Activated CD4-positive, alpha-beta T cell treated with anti-CD3 and anti-CD28 coated beads for 36 hours (primary cell): ENCODE results near the gene C8G. TPM values are rescaled to one million over a fixed set of nuclear protein-coding genes. Genes with fewer than 3 reads are reported as not detected.
A peak's percentile ranks its signal among the peaks of the same experiment; 100 is the strongest.

Source experiments
- ATAC-seq: fragments of 200-7000 bp; cut with Tn5 transposase; one replicate; pipeline ENCODE4 v1.10.0; 2021; ENCODE audit warnings: mild to moderate bottlenecking, moderate library complexity
- CTCF ChIA-PET: fragments of 350-600 bp; sonication (Branson Sonifier 250); formaldehyde crosslinking; loops from one replicate; lab custom pipeline; 2021; ENCODE audit warnings: antibody characterized with exemption; lab: Charles Lee
- POLR2A ChIA-PET: fragments of 350-600 bp; sonication (Branson Sonifier 250); formaldehyde crosslinking; loops from one replicate; lab custom pipeline; 2021; ENCODE audit warnings: antibody characterized with exemption, inconsistent platforms; lab: Charles Lee
- DNase-seq: peaks from one replicate; pipeline ENCODE4 v3.0.0-alpha.2; 2020
- H3K27ac Mint-ChIP-seq: one replicate; pipeline ENCODE4 v1.8.0; 2021; ENCODE audit warnings: mixed read lengths
- H3K27me3 Mint-ChIP-seq: one replicate; pipeline ENCODE4 v1.8.0; 2021; ENCODE audit warnings: mixed read lengths
- H3K36me3 Mint-ChIP-seq: one replicate; pipeline ENCODE4 v1.8.0; 2021; ENCODE audit warnings: low read depth, mixed read lengths
- H3K4me1 Mint-ChIP-seq: one replicate; pipeline ENCODE4 v1.8.0; 2021; ENCODE audit warnings: mixed read lengths
- H3K4me3 Mint-ChIP-seq: one replicate; pipeline ENCODE4 v1.8.0; 2021; ENCODE audit warnings: mild to moderate bottlenecking, moderate library complexity, mixed read lengths
- H3K9me3 Mint-ChIP-seq: one replicate; pipeline ENCODE4 v1.8.0; 2021; ENCODE audit warnings: low read depth, mixed read lengths
- intact Hi-C, 2 experiments: fragments of 100-400 bp; cut with DNase I in 1 of 2; cut with micrococcal nuclease in 1 of 2; formaldehyde crosslinking; loops; one replicate each; pipeline versions ENCODE4 v1.14.2 to v1.15.1; 2022 to 2024; cut with DNase I, micrococcal nuclease
- total RNA-seq, 2 experiments: library from RNA; stranded (reverse); gene quantifications; one replicate each; pipeline ENCODE4 v1.2.3, GENCODE V29; 2021

Gene C8G
- total RNA-seq, result under 1 TPM in 1 of 2 experiments, not detected in 1; 0.77 TPM

GRCh38 chr9:136944519-136945332 is at the start of gene C8G, which contains the start of gene FBXW5:
C8G (plus strand) TSS chr9:136945243; CDS start chr9:136945321, 78 bp downstream.
FBXW5 (minus strand) TSS chr9:136944738; CDS start chr9:136944083, 655 bp downstream.
- no peaks in the 10 kb centered on the region for H3K9me3 Mint-ChIP-seq
- peaks cover 19% of the 10 kb centered on the region for H3K36me3 Mint-ChIP-seq
- ChIA-PET POLR2A (interaction anchor here (0.6 kb wide), 1 partner anchor 296 kb away, joined by 3 read pairs; the partner anchor contains the start of gene TUBB4B), CTCF (interaction anchor here (0.7 to 0.8 kb wide), 2 partner anchors 62 to 124 kb away, joined by 3 read pairs; no protein-coding TSS in a partner anchor)
- peak; percentile 84 for ATAC-seq
- no peaks in the 10 kb centered on the region for H3K27me3 Mint-ChIP-seq
- peak within 1 kb of the TSS; percentile 88 for H3K27ac Mint-ChIP-seq
- H3K4me3 Mint-ChIP-seq, result peak within 1 kb of the TSS; percentile 77
- H3K4me1 Mint-ChIP-seq, result peaks cover 9% of the 10 kb centered on the region
- DNase-seq, result peak; percentile 97
- intact Hi-C loops, result loop anchor here (1.0 to 5.0 kb wide), 20 partner anchors 42 to 581 kb away; partner anchors contain the start of genes PHPT1 (in 2 of the 2), ABCA2 (in 1 of the 2), AJM1 (in 1 of the 2) and DNLZ (in 1 of the 2)

GRCh38 chr9:136896027-136896426 is 49.0 kb upstream of the C8G start:
- H3K4me1 Mint-ChIP-seq, result peaks cover 18% of the 10 kb centered on the region
- H3K36me3 Mint-ChIP-seq, result peaks cover 29% of the 10 kb centered on the region
- ChIA-PET POLR2A (no interaction called here), CTCF (no interaction called here)
- no peaks in the 10 kb centered on the region for H3K27me3 Mint-ChIP-seq
- DNase-seq (no peak), ATAC-seq (no peak)
- H3K27ac Mint-ChIP-seq, result peak overlapping the region; percentile 2
- H3K4me3 Mint-ChIP-seq, result no peak overlapping the region
- no peaks in the 10 kb centered on the region for H3K9me3 Mint-ChIP-seq
- intact Hi-C loops, result no loop called here

GRCh38 chr9:136898483-136899100 is 46.5 kb upstream of the C8G start:
- CTCF ChIA-PET, result interaction anchor here (0.6 kb wide), 1 partner anchor 222 kb away, joined by 3 read pairs; no protein-coding TSS in a partner anchor
- intact Hi-C loops, result no loop called here
- ATAC-seq, result no peak
- H3K36me3 Mint-ChIP-seq, result peaks cover 38% of the 10 kb centered on the region
- H3K4me3 Mint-ChIP-seq, result no peak overlapping the region
- H3K4me1 Mint-ChIP-seq, result peaks cover 37% of the 10 kb centered on the region
- POLR2A ChIA-PET, result no interaction called here
- no peak for DNase-seq
- H3K27me3 Mint-ChIP-seq, result no peaks in the 10 kb centered on the region
- no peak overlapping the region for H3K27ac Mint-ChIP-seq
- no peaks in the 10 kb centered on the region for H3K9me3 Mint-ChIP-seq

- peaks cover 40% of the 10 kb centered on the region for H3K36me3 Mint-ChIP-seq
- peaks cover 37% of the 10 kb centered on the region for H3K4me1 Mint-ChIP-seq
- H3K4me3 Mint-ChIP-seq, result no peak overlapping the region
- H3K9me3 Mint-ChIP-seq, result no peaks in the 10 kb centered on the region
- ATAC-seq, result no peak
- CTCF ChIA-PET, result interaction anchor here (0.6 kb wide), 1 partner anchor 223 kb away, joined by 3 read pairs; no protein-coding TSS in a partner anchor
- no peak for DNase-seq
- POLR2A ChIA-PET, result no interaction called here
- intact Hi-C loops, result no loop called here
- H3K27me3 Mint-ChIP-seq, result no peaks in the 10 kb centered on the region
- H3K27ac Mint-ChIP-seq, result peak overlapping the region; percentile 65
Measured at GRCh38 chr9:136899196-136899595, 45.8 kb upstream of the C8G start.

GRCh38 chr9:136900556-136900955 is 44.5 kb upstream of the C8G start:
- H3K4me3 Mint-ChIP-seq, result no peak overlapping the region
- no peak for DNase-seq
- H3K4me1 Mint-ChIP-seq, result peaks cover 37% of the 10 kb centered on the region
- intact Hi-C loops, result loop anchor here in 1 of 2 experiments (5.0 kb wide), 2 partner anchors 42 to 53 kb away; partner anchors contain the start of genes FBXW5 and PHPT1
- H3K27ac Mint-ChIP-seq, result peak overlapping the region; percentile 84
- H3K36me3 Mint-ChIP-seq, result peaks cover 47% of the 10 kb centered on the region
- no peak for ATAC-seq
- ChIA-PET POLR2A (no interaction called here), CTCF (interaction anchor here (0.7 kb wide), 1 partner anchor 272 kb away, joined by 3 read pairs; no protein-coding TSS in a partner anchor)
- H3K27me3 Mint-ChIP-seq, result no peaks in the 10 kb centered on the region
- no peaks in the 10 kb centered on the region for H3K9me3 Mint-ChIP-seq

GRCh38 chr9:136900988-136901515 is 44.0 kb upstream of the C8G start:
- no peak for ATAC-seq
- no peaks in the 10 kb centered on the region for H3K9me3 Mint-ChIP-seq
- no peak for DNase-seq
- H3K27ac Mint-ChIP-seq, result peak overlapping the region; percentile 98
- ChIA-PET POLR2A (interaction anchor here (0.6 to 1.9 kb wide), 2 partner anchors 15 to 23 kb away, joined by 6 to 8 read pairs; partner anchors contain the start of gene TRAF2), CTCF (interaction anchor here (0.6 to 2.3 kb wide), 4 partner anchors 13 to 273 kb away, joined by 3 to 10 read pairs (median 4); partner anchors contain the start of gene AJM1)
- peaks cover 50% of the 10 kb centered on the region for H3K36me3 Mint-ChIP-seq
- intact Hi-C loops, result loop anchor here in 1 of 2 experiments (5.0 kb wide), 2 partner anchors 41 to 54 kb away; partner anchors contain the start of genes FBXW5 and PHPT1
- H3K27me3 Mint-ChIP-seq, result no peaks in the 10 kb centered on the region
- peaks cover 39% of the 10 kb centered on the region for H3K4me1 Mint-ChIP-seq
- H3K4me3 Mint-ChIP-seq, result no peak overlapping the region

GRCh38 chr9:136901516-136902258 is 43.4 kb upstream of the C8G start:
- Mint-ChIP-seq H3K9me3 (no peaks in the 10 kb centered on the region), H3K36me3 (peaks cover 54% of the 10 kb centered on the region), H3K4me1 (peaks cover 41% of the 10 kb centered on the region), H3K27me3 (no peaks in the 10 kb centered on the region), H3K4me3 (peak overlapping the region; percentile 62), H3K27ac (peak overlapping the region; percentile 98)
- intact Hi-C loops, result loop anchor here (1.0 to 5.0 kb wide), 9 partner anchors 15 to 110 kb away; partner anchors contain the start of genes FBXW5 (in 2 of the 2), PHPT1 (in 2 of the 2), EDF1 (in 1 of the 2) and RABL6 (in 1 of the 2)
- CTCF ChIA-PET, result interaction anchor here (0.6 to 2.3 kb wide), 5 partner anchors 13 to 335 kb away, joined by 3 to 10 read pairs (median 3); partner anchors contain the start of gene AJM1
- ATAC-seq, result peak; percentile 67
- DNase-seq, result peak; percentile 85
- POLR2A ChIA-PET, result interaction anchor here (0.6 to 1.9 kb wide), 5 partner anchors 16 to 552 kb away, joined by 3 to 8 read pairs (median 5); partner anchors contain the start of gene TRAF2

- Mint-ChIP-seq H3K4me1 (peaks cover 41% of the 10 kb centered on the region), H3K36me3 (peaks cover 60% of the 10 kb centered on the region)
- POLR2A ChIA-PET, result interaction anchor here (0.6 to 1.9 kb wide), 4 partner anchors 16 to 551 kb away, joined by 3 to 8 read pairs (median 4); partner anchors contain the start of gene TRAF2
Measured at GRCh38 chr9:136902259-136902821, 42.7 kb upstream of the C8G start.

GRCh38 chr9:136903041-136903554 is 41.9 kb upstream of the C8G start:
- peak overlapping the region; percentile 32 for H3K4me3 Mint-ChIP-seq
- no peaks in the 10 kb centered on the region for H3K27me3 Mint-ChIP-seq
- H3K4me1 Mint-ChIP-seq, result peaks cover 41% of the 10 kb centered on the region
- H3K36me3 Mint-ChIP-seq, result peaks cover 68% of the 10 kb centered on the region
- ATAC-seq (no peak), DNase-seq (no peak)
- CTCF ChIA-PET, result interaction anchor here (0.8 to 2.3 kb wide), 3 partner anchors 21 to 334 kb away, joined by 3 to 10 read pairs (median 3); partner anchors contain the start of gene AJM1
- peak overlapping the region; percentile 85 for H3K27ac Mint-ChIP-seq
- no peaks in the 10 kb centered on the region for H3K9me3 Mint-ChIP-seq
- intact Hi-C loops, result loop anchor here in 1 of 2 experiments (5.0 kb wide), 2 partner anchors 39 to 56 kb away; partner anchors contain the start of genes FBXW5 and PHPT1
- POLR2A ChIA-PET, result interaction anchor here (1.9 kb wide), 1 partner anchor 17 kb away, joined by 8 read pairs; the partner anchor contains the start of gene TRAF2

More at GRCh38 chr9:136902259-136902821, 42.7 kb upstream of the C8G start:
- intact Hi-C loops, result loop anchor here (1.0 to 5.0 kb wide), 9 partner anchors 16 to 111 kb away; partner anchors contain the start of genes FBXW5 (in 2 of the 2), PHPT1 (in 2 of the 2), EDF1 (in 1 of the 2) and RABL6 (in 1 of the 2)
- peak; percentile 93 for DNase-seq
- H3K27me3 Mint-ChIP-seq, result no peaks in the 10 kb centered on the region
- peak overlapping the region; percentile 98 for H3K27ac Mint-ChIP-seq
- peak overlapping the region; percentile 62 for H3K4me3 Mint-ChIP-seq
- peak; percentile 85 for ATAC-seq
- CTCF ChIA-PET, result interaction anchor here (0.8 to 2.3 kb wide), 5 partner anchors 14 to 334 kb away, joined by 3 to 10 read pairs (median 3); partner anchors contain the start of gene AJM1
- no peaks in the 10 kb centered on the region for H3K9me3 Mint-ChIP-seq
